ENCODE measurements around the gene CCDC194. TPM values are rescaled to one million over a fixed set of nuclear protein-coding genes. Genes with fewer than 3 reads are reported as not detected.

CCDC194 gene
- total RNA-seq, 1 experiment from 2014 or later = not detected

DNA sequence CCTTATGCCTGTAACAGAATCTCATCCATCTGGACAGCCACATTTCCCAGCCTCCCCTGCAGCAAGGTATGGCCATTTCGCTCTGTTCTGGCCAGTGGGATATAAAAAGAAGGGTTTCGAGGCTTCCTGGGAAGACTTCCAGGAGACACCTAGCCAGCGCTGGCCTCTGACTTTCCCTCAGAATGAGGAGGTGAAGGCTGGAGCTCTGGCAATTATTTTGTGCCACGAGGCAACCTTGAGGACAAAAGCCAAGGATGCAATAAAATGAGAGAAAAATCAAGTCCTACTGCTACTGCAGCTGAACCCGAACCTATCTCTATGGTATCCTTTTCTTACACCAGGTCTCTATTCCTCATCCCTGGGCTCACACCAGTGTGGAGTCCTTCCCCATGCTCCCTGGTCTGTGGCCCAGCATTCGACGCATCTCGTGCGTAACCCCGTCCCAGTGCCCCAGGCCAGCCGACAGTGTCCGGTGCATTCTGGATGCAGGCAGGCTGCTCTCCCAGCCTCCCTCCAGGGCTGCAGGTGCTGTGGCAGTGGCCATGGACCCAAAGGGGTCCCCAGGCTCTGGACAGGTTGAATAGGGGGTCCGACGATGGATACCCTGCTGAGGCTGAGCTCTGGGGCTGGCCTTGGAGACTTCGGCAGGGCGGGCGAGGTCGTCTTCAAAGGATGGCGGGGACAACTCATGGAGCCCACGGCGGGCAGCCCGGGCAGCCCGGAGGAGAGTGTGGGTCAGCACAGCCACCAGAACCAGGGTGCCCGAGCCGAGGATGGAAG is 42.3 kb upstream of the CCDC194 start:
- no peak overlapping the region for H2AFZ ChIP-seq (ENCODE audit: low read depth, low read length, poor library complexity, severe bottlenecking)
- no peaks in the 10 kb centered on the region for H4K20me1 ChIP-seq (ENCODE audit: insufficient read depth)
- BruUV-seq (replicated peaks) = no TSS peak
- CTCF ChIA-PET = no interaction called here
- no peaks in the 10 kb centered on the region for H3K27me3 ChIP-seq (ENCODE audit: insufficient read depth, low read length)
- RAD21 ChIA-PET (ENCODE audit: low non-redundant PET in 1 of 2, low total read pairs in 2 of 2, uncharacterized antibody in 2 of 2, unreplicated experiment in 2 of 2) = no interaction called here
- DNase-seq (ENCODE audit: low read depth, low spot score) (no peak), ATAC-seq (no peak)
- no peak overlapping the region for H3K4me2 ChIP-seq (ENCODE audit: low read length)
- no peak overlapping the region for H3K27ac ChIP-seq (ENCODE audit: low read depth, low read length)
- POLR2A ChIA-PET = no interaction called here
- H3K9me2 ChIP-seq (ENCODE audit: insufficient read depth) = no peaks in the 10 kb centered on the region
- no peak for TF ChIP-seq EZH2 (IDR thresholded peaks at IDR 0.05)
- TF ChIP-seq CEBPB (IDR thresholded peaks at IDR 0.05; ENCODE audit: low read depth) = no peak
- no peak for TF ChIP-seq RAD21 (IDR thresholded peaks at IDR 0.05; ENCODE audit: low read depth)
- TF ChIP-seq CBX3 (IDR thresholded peaks at IDR 0.05; ENCODE audit: low read depth) = no peak
- TF ChIP-seq FOSL1 (IDR thresholded peaks at IDR 0.05; ENCODE audit: low read depth) = no peak
- no peak for TF ChIP-seq SRF (IDR thresholded peaks at IDR 0.05; ENCODE audit: low read depth)
- TF ChIP-seq YY1 (IDR thresholded peaks at IDR 0.05; ENCODE audit: extremely low read depth, insufficient replicate concordance, low read depth, low read length) = no peak
- no peak for TF ChIP-seq ZFX (IDR thresholded peaks at IDR 0.05)
- TF ChIP-seq ELF1 (IDR thresholded peaks at IDR 0.05; ENCODE audit: borderline replicate concordance, low read depth) = no peak
- no peak for TF ChIP-seq SIN3A (IDR thresholded peaks at IDR 0.05; ENCODE audit: low read depth)
- no peak for TF ChIP-seq ZBTB33 (IDR thresholded peaks at IDR 0.05; ENCODE audit: extremely low read depth, insufficient replicate concordance, low read length)
- TF ChIP-seq POLR2AphosphoS5 (IDR thresholded peaks at IDR 0.05; ENCODE audit: low read depth, low read length) = no peak
- TF ChIP-seq, protein P1, sequence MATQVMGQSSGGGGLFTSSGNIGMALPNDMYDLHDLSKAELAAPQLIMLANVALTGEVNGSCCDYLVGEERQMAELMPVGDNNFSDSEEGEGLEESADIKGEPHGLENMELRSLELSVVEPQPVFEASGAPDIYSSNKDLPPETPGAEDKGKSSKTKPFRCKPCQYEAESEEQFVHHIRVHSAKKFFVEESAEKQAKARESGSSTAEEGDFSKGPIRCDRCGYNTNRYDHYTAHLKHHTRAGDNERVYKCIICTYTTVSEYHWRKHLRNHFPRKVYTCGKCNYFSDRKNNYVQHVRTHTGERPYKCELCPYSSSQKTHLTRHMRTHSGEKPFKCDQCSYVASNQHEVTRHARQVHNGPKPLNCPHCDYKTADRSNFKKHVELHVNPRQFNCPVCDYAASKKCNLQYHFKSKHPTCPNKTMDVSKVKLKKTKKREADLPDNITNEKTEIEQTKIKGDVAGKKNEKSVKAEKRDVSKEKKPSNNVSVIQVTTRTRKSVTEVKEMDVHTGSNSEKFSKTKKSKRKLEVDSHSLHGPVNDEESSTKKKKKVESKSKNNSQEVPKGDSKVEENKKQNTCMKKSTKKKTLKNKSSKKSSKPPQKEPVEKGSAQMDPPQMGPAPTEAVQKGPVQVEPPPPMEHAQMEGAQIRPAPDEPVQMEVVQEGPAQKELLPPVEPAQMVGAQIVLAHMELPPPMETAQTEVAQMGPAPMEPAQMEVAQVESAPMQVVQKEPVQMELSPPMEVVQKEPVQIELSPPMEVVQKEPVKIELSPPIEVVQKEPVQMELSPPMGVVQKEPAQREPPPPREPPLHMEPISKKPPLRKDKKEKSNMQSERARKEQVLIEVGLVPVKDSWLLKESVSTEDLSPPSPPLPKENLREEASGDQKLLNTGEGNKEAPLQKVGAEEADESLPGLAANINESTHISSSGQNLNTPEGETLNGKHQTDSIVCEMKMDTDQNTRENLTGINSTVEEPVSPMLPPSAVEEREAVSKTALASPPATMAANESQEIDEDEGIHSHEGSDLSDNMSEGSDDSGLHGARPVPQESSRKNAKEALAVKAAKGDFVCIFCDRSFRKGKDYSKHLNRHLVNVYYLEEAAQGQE (IDR thresholded peaks at IDR 0.05; ENCODE audit: low read depth) = no peak
- TF ChIP-seq SP1 (IDR thresholded peaks at IDR 0.05; ENCODE audit: low read depth) = no peak
- no peak overlapping the region for H3K4me3 ChIP-seq (replicated peaks in 1 of 2; ENCODE audit: low read depth in 1 of 2, low read length in 2 of 2)
- H3K9ac ChIP-seq (ENCODE audit: low read length) = no peak overlapping the region
- no peaks in the 10 kb centered on the region for H3K4me1 ChIP-seq (ENCODE audit: control insufficient read depth in 1 of 2, insufficient read depth in 2 of 2, low read length in 2 of 2)
- no peaks in the 10 kb centered on the region for H3K9me3 ChIP-seq (ENCODE audit: control insufficient read depth in 1 of 2, insufficient read depth in 1 of 2, low read depth in 1 of 2, low read length in 2 of 2)
- H3K36me3 ChIP-seq (ENCODE audit: control insufficient read depth in 1 of 2, insufficient read depth in 2 of 2, low read length in 2 of 2) = no peaks in the 10 kb centered on the region
- H3K79me2 ChIP-seq (ENCODE audit: insufficient read depth, low read length) = no peaks in the 10 kb centered on the region
- intact Hi-C loops (cut with micrococcal nuclease) = no loop called here

All from HCT116 (cell line).